Measurements from ENCODE around the gene GARIN5A.

DNA sequence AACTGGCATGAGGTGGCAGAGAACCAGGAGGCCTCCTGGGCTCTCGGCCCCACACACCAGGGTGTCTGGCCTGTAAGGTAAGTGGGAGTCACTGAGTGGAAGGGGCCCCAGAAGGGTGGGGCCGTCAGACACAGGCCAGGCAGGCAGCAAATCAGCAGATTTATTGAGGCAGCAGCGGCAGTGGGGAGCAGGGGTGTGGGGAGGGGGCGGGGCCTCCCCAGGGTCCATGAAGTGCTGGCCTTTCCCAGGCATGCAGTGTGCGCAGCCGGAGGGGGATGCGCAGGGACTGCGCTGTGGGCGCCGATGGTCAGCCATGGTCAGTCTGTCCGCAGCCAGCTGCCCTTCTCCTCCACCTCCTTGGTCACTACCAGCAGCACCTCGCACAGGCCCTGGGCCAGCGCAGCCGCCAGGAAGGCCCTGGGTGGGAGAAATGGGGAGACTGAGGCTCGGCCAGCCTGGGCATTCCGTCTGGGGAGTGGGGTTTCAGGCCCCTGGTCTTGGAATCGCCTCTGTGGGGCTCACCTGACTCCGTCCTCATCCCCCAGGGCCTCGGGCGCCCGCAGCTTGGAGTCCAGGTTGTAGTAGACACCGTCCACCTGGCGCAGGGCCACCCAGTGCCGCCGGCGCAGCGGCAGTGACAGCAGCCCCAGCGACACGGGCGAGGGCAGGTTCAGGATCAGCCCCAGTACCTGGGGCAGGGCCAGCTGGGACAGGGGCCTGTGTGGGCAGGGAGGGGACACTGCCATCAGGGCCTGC, 29.4 kb upstream of the GARIN5A start:
- TF ChIP-seq, protein P1, sequence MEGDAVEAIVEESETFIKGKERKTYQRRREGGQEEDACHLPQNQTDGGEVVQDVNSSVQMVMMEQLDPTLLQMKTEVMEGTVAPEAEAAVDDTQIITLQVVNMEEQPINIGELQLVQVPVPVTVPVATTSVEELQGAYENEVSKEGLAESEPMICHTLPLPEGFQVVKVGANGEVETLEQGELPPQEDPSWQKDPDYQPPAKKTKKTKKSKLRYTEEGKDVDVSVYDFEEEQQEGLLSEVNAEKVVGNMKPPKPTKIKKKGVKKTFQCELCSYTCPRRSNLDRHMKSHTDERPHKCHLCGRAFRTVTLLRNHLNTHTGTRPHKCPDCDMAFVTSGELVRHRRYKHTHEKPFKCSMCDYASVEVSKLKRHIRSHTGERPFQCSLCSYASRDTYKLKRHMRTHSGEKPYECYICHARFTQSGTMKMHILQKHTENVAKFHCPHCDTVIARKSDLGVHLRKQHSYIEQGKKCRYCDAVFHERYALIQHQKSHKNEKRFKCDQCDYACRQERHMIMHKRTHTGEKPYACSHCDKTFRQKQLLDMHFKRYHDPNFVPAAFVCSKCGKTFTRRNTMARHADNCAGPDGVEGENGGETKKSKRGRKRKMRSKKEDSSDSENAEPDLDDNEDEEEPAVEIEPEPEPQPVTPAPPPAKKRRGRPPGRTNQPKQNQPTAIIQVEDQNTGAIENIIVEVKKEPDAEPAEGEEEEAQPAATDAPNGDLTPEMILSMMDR (IDR thresholded peaks at IDR 0.05) = no peak
- TF ChIP-seq POLR2A (IDR thresholded peaks at IDR 0.05) = no peak

Data from testis (tissue), 2 donors.